IPS-18c (cell line): Measurements from ENCODE around the gene PCK2.
A peak's percentile ranks its signal among the peaks of the same experiment; 100 is the strongest.

Experiments
- H3K4me3 ChIP-seq: 2 replicates; pipeline ENCODE4 v1.7.0; 2013; ENCODE audit warnings: low read depth, mild to moderate bottlenecking, low read length, moderate library complexity; ENCODE audit not compliant: insufficient read depth
- H3K9me3 ChIP-seq: one replicate; pipeline ENCODE4 v1.6.1; 2013; ENCODE audit warnings: mild to moderate bottlenecking, low read length, moderate library complexity; ENCODE audit not compliant: control insufficient read depth, insufficient read depth

Gene PCK2

DNA sequence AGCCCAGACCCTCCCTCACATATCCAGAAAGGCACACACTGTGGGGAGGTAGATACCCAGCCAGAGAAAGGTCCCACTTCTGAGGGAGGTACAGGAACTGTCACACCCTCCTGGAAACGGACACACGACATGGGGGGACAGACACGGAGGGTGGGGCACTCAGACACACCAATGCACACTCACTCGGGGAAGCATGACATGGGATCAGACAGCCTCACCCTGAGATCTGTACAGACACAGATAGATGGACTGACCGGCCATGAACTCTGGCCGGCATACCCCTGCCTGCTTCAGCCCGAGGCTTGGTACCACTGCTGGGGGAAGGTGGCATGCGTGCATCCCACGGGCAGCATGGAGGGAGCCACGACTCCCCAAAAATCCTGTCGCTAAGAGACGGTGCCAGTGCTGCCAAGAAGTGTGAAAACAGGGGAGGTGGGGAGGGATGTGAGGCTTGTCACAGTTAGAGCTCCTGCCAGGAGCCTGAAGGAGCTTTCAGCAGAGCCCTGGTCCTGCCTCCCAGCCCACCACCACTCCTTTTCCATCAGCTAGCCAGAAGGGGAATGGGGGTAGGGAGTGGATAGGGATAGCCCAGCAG lies 22.2 kb upstream of the PCK2 start:
- no peak overlapping the region for H3K4me3 ChIP-seq
- H3K9me3 ChIP-seq: no peaks in the 10 kb centered on the region

DNA sequence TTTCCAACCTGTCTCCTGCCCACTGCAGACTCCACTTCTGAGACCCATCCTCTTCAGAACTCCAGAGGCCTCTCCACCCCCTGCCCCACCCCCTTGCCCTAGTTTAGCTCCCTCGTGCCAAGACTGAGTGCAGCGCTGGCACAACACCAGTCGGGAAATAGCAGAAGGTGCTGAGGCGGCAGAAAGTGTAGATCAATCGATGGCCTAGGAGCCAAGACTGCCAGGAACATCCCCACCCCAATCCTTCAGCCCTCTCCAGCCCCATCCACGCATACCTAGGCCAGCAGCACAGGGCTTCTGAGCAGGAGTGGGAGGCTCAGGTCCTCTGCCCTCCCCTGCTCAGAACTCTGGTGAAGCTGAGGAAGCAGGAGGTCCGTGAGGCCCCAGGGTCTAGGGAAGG lies 21.7 kb upstream of the PCK2 start:
- no peak overlapping the region for H3K4me3 ChIP-seq
- H3K9me3 ChIP-seq: no peaks in the 10 kb centered on the region

DNA sequence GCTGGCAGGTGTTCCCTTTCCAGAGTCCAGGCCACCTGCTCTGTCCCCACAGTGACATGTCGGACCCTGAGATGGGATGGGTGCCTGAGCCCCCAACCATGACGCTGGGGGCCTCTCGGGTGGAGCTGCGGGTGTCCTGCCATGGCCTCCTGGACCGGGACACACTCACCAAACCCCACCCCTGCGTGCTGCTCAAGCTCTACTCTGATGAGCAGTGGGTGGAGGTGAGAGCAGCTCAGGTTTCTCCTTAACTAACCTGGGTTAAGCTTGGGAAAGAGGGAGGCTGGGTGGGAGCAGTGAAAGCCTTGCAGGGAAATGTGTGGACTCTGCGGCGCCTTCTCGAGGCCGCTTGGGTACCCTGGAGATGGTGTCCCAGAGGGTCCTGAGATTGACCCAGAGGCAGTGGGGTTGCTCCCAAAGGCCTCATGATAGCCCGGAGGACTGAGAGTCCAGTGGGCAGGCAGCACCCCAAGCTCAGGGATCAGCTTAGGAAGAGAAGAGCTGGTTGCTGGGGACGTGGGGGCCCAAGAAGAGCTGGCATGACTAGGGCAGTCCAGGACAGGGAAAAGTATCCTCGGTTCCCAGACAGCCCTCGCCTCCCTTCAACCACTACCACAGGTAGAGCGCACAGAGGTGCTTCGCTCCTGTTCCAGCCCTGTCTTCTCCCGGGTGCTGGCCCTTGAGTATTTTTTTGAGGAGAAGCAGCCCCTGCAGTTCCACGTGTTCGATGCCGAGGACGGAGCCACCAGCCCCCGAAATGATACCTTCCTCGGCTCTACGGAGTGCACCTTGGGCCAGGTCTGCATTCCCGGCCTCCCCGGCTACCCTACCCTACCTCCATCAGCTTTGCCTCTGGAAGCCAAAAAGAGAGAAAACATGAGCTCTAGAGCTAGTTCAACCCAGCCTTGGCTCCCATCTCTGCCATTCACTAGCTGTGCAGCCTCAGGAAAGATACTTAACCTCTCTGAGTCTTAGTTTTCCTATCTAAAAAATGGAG lies 20.9 kb upstream of the PCK2 start:
- Histone ChIP-seq H3K4me3 (no peak overlapping the region), H3K9me3 (no peaks in the 10 kb centered on the region)

DNA sequence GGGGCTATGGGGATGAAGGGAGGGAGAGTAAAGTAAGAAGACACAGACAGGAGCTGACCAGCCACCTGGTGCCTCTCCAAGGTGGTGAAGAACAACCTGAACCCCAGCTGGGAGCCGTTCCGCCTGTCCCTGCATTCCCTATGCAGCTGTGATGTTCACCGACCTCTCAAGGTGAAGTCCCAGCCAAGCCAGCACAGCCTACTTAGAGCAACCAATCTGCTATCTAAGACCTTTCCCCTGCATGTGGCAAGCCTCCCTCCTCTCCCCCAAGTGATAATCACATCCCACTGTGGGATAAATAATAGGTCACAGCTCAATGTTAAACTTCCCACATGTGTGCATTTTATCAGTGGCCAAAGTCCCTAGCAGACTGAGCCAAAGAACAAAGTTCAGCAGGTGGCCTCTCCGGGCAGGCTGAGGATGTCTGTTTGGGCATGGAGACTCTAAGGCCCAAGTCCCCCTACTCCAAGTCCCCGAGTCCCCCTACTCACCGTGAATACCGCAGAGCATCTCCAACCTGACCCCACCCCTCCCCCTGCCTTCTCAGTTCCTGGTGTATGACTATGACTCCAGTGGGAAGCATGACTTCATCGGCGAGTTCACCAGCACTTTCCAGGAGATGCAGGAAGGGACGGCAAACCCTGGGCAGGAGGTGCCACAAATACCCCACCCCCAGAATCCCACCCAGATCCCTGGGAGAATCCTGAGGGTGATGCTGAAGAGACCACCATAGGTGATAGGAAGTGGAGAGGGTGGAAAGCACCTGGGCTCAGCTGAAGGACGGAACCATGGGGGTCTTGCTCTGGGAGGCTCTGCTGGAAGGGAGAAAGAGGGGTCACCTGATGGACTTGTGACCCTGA lies 19.3 kb upstream of the PCK2 start:
- Histone ChIP-seq H3K9me3 (no peaks in the 10 kb centered on the region), H3K4me3 (no peak overlapping the region)

DNA sequence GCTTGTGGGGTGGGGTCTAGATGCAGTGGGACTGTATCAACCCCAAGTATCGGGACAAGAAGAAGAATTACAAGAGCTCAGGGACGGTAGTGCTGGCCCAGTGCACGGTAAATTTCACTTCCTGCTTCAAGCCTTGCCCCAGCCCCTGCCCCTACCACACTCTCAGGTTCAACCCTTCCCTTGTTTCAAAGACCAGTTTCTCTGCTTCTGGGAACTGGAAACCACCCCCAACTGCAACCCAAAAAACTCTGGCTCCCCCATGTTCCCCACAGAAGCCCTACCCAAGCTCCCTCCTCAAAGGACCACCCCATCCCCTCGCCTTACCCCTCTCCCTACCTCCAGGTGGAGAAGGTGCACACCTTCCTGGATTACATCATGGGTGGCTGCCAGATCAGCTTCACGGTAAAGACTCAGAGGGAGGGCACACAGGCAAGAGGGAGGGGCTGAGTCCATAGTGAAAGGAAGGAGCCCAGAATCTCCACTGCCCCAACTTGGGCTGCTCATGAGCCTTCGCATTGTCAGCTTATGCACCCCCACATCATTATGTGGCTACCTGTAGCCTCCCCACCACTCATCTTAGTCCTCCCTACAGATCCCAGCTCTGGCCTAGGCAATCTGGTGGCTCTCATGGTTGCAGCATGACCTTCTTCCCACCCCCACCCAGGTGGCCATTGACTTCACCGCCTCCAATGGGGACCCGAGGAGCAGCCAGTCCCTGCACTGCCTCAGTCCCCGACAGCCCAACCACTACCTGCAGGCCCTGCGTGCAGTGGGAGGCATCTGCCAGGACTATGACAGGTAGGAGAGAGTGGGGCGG lies 18.4 kb upstream of the PCK2 start:
- no peaks in the 10 kb centered on the region for H3K9me3 ChIP-seq
- H3K4me3 ChIP-seq: no peak overlapping the region

DNA sequence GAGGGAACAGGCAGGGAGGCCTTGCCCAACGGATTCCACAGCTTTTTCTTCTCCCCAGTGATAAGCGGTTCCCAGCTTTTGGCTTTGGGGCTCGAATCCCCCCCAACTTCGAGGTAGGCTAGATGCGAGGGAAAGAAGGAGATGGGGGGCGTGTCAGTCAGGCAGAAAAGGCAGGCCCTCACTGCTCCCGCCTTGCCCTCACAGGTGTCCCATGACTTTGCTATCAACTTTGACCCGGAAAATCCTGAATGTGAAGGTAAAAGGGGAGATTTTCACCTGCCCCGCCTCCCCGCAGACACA lies 17.9 kb upstream of the PCK2 start:
- H3K9me3 ChIP-seq: no peaks in the 10 kb centered on the region

DNA sequence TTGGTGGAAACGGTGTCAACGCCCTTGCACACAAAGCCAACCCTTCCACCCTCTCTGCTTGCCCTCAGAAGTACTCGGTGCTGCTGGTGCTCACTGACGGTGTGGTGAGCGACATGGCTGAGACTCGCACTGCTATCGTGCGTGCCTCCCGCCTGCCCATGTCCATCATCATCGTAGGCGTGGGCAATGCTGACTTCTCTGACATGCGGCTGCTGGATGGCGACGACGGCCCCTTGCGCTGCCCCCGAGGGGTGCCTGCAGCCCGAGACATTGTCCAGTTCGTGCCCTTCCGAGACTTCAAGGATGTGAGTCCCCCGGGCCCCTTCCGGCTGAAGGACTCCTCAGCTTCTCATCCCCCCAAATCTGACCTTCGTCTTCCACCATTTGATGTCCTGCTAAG lies 17.0 kb upstream of the PCK2 start:
- Histone ChIP-seq H3K4me3 (no peak overlapping the region), H3K9me3 (no peaks in the 10 kb centered on the region)

More for the DNA sequence above, 17.9 kb upstream of the PCK2 start:
- no peak overlapping the region for H3K4me3 ChIP-seq

DNA sequence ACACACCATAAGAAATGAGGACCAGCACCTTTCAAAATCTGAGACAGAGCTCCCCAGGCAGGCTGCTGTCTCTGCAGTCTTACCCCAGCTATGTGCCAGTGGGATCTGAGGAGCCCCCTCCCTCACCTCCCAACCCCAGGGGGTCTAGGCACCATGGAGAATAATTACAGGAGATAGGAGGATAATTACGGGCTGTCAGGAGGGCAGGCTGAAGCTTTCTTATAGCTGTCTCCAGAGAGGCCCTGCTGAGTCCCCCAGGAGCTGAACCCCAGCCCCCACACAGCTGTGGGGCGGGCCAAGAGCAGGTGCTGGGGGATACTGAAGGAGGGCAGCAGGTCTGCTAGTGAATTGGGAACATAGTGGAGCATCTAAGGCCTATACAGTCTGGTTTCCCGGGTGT lies 16.0 kb upstream of the PCK2 start:
- Histone ChIP-seq H3K9me3 (no peaks in the 10 kb centered on the region), H3K4me3 (no peak overlapping the region)

DNA sequence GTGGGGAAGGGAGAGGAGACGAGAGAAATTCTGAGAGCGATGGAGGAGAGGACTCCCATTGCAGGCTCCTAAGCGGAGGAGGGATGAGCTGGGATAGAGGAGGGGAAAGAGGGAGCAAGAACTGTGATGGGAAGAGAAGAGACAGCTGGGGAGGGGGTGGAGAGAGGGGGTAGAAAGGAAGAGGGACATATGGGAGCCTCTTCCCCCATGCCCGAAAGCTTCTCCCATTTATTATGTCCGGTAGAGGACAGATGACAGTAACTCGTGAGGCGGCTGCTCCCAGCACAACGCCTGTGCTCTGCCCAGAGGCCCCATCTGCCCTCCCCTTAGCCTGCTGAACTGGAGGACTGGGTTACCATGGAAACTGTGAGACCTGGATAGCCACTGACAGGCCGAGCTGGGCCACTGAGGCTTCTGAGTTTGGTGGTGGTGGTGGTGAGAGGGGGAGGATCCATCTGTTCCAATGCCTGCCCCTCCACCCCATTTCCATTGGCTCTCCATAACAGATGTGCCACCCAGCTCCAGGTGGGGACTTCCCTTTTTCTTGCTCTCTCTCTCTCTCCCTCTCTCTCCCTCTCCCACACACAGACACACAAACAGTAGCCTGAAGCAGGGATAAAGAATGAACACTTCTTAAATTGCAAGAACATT lies 14.5 kb upstream of the PCK2 start:
- H3K9me3 ChIP-seq: no peaks in the 10 kb centered on the region
- no peak overlapping the region for H3K4me3 ChIP-seq

DNA sequence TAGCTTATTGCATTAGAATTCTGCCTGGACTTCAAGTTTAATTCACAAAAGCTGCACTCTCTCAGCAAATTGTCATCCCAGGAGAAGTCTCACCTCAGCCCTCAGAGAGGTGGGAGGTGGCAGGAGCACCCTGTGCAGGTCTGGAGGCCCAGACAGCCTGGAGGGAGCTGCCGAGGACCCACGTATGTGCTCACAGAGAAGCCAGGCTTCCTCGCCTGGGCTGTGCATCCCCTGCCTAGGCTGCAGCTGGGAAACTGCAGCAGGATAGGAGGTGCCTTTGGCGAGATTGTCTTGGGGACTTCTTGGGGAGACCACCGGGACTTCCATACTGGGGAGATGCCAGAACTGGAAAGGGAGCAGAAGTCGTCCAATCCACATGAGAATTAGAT lies 14.0 kb upstream of the PCK2 start:
- no peak overlapping the region for H3K4me3 ChIP-seq
- no peaks in the 10 kb centered on the region for H3K9me3 ChIP-seq

DNA sequence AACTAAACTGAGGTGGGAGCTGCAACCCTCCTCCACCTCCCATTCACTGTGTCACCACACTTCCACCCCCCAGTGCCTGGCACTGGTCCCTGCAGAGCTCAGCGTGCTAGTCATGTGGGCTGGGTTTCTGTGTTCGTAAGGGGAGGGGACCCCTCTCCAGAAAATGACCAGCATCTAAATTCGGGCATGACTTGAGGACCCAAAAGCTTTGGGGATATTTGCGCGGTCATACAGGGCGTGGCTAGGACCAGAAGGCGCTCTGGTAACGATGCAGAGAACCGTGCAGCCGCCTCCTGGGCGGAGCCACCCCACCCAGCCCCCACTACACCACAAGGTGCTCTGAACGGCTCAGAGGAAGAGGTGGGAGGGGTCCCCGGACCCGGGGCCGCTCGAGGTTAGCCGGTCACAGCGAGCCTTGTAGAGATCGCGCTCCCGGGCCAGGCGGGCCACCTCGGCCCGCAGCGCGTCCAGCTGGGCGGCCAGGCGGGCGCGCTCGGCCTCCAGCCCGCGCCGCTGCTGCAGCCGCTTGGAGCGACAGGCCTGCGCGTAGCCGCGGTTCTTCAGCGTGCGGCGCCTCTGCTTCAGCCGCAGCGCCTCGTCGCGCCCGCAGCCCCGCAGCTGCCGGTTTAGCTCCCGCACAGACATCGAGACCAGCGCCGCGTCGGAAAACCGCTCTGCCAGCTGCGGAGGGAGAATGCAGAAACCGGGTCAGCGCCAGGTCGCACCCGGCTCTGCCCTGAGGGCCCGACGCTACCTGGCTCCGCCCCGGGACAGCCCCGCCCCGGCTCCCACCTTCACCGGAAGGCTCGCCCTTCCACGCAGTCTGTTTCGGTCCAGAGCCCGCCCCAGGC lies 13.0 kb upstream of the PCK2 start:
- no peaks in the 10 kb centered on the region for H3K9me3 ChIP-seq
- peak overlapping the region; percentile 67 for H3K4me3 ChIP-seq

DNA sequence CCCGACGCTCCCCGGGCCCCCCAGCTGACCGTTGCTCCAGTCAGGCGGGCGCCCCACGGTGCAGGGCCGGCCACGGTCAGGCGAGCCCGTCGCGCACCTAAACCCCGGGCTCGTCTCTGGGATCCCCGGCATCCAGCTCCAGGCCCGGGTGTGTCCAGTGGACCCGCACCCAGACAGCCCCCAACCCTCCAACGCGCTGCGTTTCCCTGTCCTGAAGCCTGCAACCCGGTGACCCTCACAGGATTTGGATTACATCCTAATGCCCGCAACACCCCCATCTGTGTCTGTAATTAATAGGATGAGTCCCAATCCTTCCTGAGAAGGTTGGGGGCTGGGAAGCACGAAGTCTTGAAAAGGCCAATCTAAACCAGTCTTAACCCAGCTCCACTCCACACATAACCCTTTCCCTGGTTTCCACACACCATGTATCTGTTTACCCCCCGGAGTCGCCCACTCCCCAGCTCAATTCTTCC lies 12.3 kb upstream of the PCK2 start:
- H3K9me3 ChIP-seq: no peaks in the 10 kb centered on the region
- peak overlapping the region; percentile 67 for H3K4me3 ChIP-seq

DNA sequence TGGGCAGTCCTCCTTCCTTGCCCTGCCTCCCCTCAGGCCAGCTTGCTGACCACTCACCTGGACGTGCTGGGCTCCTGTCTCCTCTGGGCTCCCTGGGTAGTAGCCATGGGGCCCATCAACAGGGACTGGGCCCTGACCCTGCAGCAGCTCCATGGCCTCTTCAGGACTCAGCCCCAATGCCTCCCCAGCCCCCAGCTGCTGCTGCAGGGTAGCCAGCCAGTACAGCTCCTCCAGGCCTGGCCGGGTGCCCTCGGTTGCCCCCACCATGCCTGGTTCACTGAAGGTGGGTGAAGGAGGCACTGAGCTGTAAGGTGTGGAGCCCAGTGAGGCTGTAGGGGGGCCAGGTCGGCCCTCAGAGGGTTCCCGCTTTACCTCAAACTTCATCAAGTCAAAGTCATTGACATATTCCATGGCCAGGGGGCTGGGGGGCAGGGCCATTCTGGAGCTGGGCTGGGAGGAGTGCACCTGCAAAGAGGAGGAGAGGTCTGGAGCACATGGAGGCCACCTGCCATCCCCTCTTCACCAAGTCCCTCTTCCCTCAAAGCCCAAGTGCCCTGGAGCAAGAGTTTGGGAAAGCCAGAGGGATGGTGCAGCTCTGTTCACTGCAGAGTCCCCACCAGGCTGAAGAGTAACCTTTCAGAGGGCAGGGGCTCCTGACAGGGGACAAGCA lies 11.6 kb upstream of the PCK2 start:
- Histone ChIP-seq H3K9me3 (no peaks in the 10 kb centered on the region), H3K4me3 (no peak overlapping the region)

DNA sequence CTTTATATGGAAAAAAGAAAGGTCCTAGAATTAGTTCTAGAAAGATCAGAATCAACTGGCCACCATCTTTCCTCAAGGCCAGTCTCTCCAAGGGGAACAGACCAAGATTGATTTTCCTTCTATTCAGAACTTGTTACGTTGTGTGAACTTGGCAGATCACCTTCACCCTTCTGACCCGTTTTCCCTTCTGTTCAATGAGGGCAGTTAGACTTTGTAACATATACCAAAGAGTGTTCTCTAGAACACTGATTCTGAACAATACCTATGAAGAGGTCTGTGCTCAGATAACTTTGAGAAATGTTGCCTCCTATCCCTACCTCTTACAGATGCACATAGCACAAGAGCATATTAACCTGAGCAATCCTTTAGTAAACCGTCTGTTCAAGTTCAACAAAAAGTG lies 10.6 kb upstream of the PCK2 start:
- no peaks in the 10 kb centered on the region for H3K9me3 ChIP-seq
- H3K4me3 ChIP-seq: no peak overlapping the region

DNA sequence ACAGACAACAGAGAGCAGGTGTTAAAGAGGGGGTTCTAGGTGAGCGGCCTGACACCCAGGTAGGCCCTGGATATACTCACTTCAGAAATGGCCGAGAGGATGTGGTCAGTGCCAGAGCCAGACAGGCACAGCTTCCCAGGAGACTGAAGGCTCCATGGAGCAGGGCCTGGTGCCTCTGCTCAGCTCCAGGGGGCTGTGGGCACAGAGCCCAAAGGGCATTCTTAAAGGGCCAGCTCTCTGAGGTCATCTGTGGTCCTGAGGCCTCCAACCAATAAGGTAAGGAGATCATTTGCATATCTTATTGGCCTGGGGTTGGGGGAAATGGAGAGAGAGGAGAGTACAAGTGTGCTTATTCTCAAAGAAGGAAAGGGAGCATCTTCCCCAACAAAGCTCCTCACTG lies 9.7 kb upstream of the PCK2 start:
- Histone ChIP-seq H3K4me3 (no peak overlapping the region), H3K9me3 (no peaks in the 10 kb centered on the region)
